ENCODE measurements around the gene ZFC3H1.
"Not testable (repeated sequence)": the region's sequence is repeated elsewhere in the genome, so short reads cannot be mapped to it uniquely, and the experiment has no call there.

Gene ZFC3H1

GRCh38 chr12:71569885-71570284, 93.8 kb downstream of the ZFC3H1 start:
- not testable (repeated sequence) for DNase-seq

- DNase-seq = no peak
These were observed 96.1 kb downstream of the ZFC3H1 start for GRCh38 chr12:71567537-71567936.

- no peak for DNase-seq
These were observed 97.0 kb downstream of the ZFC3H1 start for GRCh38 chr12:71566655-71567054.

- DNase-seq = no peak
These were observed 98.1 kb downstream of the ZFC3H1 start for GRCh38 chr12:71565535-71565934.

- no peak for DNase-seq
These were observed 100.7 kb downstream of the ZFC3H1 start for GRCh38 chr12:71562676-71563595.
